ENCODE measurements around the gene MST1R.
"Not testable (repeated sequence)": the region's sequence is repeated elsewhere in the genome, so short reads cannot be mapped to it uniquely, and the experiment has no call there.

MST1R gene

DNA sequence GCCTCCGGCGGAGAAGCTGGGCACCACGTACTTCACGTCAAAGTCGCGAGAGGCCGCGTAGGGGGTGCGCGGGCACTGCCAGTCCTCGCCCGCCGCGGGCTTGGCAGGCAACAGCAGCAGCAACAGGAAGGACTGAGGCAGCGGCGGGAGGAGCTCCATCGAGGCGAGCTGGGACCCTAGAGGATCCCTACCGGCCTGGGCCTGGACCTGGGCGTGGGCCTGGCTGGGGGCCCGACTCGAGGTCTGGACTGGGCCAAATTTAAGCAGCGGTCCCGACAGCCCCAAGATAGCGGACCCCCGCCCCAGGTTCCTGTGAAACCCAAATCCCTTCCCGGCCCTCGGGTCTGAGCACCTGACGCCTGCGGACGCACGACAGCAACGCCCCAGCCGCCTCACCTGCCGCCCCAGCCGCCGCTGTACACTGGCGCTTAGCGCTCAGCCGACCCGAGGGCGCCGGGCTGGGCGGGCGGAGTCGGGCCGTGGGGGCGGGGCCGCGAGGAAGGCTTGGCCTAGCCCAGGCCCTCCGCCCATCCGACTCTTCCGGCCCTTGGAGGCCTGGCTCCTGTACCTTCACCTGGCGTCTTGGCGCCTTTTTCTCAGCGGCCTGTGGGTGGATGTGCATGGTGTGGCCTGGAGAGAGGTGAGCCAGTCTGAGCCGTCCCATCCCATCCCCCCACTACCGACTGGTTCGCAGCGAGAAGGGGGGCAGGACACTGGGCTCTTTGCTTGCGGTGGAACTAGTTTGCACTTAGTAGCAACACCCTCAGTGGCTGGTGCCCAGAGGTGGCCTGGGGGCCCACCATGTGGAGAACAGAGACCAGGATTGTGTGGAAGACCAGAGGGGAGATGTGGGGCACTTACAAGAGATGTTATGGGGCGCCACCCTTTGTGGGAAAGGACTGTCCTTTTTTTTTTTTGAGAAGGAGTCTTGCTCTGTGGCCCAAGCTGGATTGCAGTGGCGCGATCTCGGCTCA lies at the start of gene MST1R:
Gene MST1R (minus strand): TSS at position 423 of the 974 bp plus-strand sequence. CDS start 264 bp downstream, at position 159.
- no peak for DNase-seq

- no peak for DNase-seq
Measured at GRCh38 chr3:49952924-49953323, 49.3 kb upstream of the MST1R start.

- no peak for DNase-seq
Measured at GRCh38 chr3:49942651-49943050, 39.0 kb upstream of the MST1R start.

GRCh38 chr3:49940667-49941249 lies 37.1 kb upstream of the MST1R start:
- DNase-seq: no peak

GRCh38 chr3:49939858-49940666 lies 36.4 kb upstream of the MST1R start, which contains the start of gene RBM6:
Gene RBM6 (plus strand): TSS chr3:49940150. CDS start chr3:49962642, 22,492 bp downstream.
- DNase-seq: peak; percentile 91

DNA sequence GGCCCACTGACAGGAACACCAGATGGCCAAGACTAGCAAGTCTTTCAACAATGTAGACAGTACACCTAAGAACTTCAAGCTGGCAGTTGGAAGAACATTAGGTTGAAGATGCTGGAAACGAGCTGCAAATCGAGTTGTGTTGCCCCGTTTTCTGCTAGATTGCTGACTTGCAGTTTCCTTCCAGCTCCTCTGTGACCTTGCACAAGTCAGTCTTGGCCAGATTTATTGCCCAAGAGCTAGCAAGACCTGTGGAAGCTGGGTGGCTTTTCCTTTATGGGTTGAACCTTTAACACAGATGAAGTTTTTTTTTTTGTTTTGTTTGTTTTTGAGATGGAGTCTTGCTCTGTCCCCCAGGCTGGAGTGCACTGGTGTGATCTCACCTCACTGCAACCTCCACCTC lies 33.4 kb upstream of the MST1R start:
- DNase-seq: no peak

- DNase-seq: not testable (repeated sequence)
Measured at GRCh38 chr3:49932281-49932680, 28.6 kb upstream of the MST1R start.

- no peak for DNase-seq
Measured at GRCh38 chr3:49930922-49931321, 27.2 kb upstream of the MST1R start.

DNA sequence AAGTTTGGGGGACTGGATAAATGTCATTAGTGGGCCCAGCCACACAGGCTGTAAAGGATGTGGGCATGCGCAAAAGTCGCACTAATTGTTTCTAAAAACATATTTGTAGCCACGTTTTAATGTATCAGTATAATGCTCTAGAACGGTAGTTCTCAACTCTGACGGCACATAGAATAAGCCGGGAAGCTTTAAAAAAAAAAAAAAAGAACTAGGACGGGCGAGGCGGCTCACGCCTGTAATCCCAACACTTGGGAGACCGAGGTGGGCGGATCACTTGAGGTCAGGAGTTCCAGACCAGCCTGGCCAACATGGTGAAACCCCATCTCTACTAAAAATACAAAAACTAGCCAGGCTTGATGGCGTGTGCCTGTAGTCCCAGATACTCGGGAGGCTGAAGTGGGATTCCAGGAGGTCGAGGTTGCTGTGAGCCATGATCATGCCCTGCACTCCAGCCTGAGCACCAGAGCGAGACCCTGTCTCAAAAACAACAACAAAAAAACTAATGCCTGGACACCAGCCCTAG lies 26.6 kb upstream of the MST1R start:
- DNase-seq: no peak

DNA sequence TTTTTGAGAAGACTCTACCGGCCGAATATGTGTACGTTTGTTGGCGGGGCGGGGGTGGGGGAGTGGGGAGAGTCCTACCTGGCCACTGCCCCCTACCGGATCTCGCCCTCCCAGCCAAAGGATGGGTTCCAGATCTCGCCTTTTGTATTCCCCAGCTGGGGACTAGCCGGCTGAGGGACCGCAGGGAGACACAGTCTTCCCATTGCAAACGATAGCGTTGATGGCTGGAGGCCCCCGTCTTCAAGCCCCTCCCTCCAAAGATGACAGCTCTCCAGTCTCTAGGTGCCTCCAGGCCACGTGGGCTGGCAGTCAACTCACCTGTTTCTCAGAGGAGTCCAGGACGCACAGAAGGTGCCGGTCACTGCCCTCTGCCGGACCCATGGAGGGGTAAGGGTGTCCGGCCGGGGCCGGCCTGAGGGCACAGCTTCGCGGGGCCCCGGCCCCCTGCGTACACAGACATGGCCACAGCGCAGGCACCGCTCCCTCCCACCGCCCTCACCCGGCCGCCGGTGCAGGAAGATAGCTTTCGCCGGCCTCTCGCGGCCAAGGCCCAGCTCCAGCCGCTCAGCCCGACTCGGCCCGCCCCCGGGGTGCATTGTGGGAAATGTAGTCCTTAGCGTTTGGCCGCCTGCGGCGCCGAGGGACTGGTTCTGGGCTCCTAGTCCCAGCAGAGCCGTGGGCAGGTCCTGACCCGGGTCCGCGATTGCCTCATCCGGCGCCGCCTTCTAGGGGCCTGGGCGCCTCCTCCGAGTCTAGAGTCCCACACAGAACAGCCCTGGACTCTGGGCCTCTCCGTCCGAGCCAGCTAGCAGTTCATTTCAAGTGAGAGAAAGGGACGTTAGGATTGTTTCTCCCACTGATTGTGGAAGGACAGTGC lies 25.9 kb upstream of the MST1R start, which contains the start of gene MON1A:
Gene MON1A (minus strand): TSS at position 521 of the 877 bp plus-strand sequence. CDS start 16,465 bp downstream, outside the sequence.
- peak; percentile 92 for DNase-seq

DNA sequence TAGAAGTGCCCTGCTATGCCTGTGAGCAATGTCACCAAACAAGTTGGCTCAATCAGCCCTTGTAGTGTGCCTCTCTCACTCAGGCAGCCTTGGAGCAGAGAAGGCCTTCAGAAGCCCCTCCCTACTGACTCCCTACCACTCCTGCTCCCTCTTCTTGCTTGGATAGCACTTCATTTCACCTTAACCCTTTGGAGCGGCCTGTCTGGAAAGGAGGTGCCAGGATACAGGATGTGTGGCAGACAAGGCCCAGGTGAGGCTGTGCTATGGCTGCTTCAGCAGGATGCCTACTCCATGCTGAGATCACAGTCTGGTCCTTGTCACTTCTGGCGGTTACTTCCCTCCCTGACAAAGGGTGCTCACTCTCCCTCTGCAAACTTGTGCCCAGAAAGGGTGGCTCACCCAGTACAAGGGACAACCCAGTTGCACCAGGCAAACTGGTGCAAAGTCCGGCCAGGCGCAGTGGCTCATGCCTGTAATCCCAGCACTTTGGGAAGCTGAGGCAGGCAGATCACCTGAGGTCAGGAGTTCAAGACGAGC lies 24.9 kb upstream of the MST1R start:
- no peak for DNase-seq

DNA sequence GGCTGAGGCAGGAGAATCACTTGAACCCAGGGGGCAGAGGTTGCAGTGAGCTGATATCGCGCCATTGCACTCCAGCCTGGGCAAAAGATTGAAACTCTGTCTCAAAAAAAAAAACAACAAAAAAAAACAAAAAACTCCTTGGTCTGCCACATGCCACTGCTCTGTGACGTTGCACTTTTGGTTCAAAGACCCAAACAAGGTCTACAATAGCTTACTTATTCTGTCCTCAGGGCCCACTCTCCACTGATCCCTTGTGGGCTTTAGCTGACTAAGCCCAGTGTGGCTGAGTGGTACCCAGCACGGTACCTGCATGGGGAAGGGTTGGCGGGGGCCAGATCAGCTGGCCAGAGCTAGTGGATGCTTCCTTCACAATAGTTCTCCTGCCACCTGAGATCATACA lies 24.1 kb upstream of the MST1R start:
- no peak for DNase-seq

DNA sequence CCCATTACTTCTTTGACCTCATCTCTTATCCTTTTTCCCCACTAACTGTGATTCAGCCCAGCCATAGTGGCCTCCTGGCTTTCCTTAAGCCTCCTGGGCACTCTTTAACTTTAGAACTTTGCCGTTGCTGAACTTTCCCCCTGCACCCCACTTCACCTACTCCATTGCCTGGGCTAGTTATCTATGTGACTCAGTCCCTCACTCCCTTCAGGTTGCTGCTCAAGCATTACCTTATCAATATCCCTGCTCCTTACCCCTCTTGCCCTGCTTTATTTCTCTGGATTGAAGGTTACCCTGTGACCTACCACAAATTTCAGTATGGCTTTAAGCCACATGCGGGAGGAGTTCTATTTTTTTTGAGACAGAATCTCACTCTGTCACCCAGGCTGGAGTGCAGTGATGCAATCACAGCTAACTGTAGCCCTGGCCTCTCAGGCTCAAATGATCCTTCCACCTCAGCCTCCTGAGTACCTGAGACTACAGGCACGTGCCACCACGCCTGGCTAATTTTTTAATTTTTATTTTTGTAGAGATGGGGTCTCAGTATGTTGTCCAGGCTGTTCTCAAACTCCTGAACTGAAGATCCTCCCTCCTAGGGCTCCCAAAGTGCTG lies 22.6 kb upstream of the MST1R start:
- no peak for DNase-seq

DNA sequence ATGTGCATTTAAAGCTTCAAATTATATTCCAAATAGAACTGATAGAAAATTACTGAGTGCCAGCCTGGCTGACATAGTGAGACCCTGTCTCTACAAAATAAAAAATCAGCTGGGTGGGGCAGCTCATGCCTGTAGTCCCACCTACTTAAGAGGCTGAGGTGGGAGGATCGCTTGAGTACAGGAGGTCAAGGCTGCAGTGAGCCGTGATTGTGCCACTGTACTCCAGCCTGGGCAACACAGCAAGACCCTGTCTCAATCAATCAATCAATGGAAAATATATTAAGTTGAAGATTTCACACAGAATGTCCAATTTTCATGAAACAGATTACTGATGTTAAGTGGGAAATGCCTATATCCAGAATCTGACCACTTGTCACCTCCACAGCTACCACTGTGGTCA lies 21.8 kb upstream of the MST1R start:
- no peak for DNase-seq

GRCh38 chr3:49924683-49925082 lies 21.0 kb upstream of the MST1R start:
- no peak for DNase-seq

GRCh38 chr3:49917806-49918590 lies 14.3 kb upstream of the MST1R start:
- not testable (repeated sequence) for DNase-seq

GRCh38 chr3:49916686-49917085 lies 13.0 kb upstream of the MST1R start:
- no peak for DNase-seq

GRCh38 chr3:49914906-49915305 lies 11.2 kb upstream of the MST1R start:
- no peak for DNase-seq

- no peak for DNase-seq
Measured at GRCh38 chr3:49912881-49913281, 9.2 kb upstream of the MST1R start.

GRCh38 chr3:49911611-49912010 lies 7.9 kb upstream of the MST1R start:
- no peak for DNase-seq

Data from T1000 (cell line).